ENCODE data around the gene OR10K1. TPM values are rescaled to one million over a fixed set of nuclear protein-coding genes. Genes with fewer than 3 reads are reported as not detected.

The OR10K1 gene
- total RNA-seq, 1 experiment from 2014 or later, result not detected

DNA sequence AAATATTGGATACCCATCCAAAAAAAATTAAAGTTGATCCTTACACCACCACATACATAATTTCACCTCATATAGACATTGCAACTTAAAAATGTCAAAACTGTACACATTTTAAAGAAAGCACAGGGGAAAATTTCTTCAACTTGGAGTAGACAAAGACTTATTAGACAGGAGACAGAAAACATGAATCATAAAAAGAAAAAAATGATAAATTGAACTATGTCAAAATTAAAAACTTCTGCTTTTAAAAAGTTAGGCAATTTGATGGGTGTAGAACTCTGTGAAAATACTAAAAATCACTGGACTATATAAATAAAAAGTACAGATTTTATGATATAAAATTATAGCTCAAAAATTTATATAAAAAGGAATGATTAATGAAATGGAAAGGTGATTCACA is 4.4 kb upstream of the OR10K1 start:
- no peak overlapping the region for H3K9ac ChIP-seq (ENCODE audit: low read length)
- no peak for ATAC-seq
- no peak overlapping the region for H3K4me3 ChIP-seq (replicated peaks in 1 of 2; ENCODE audit: low read depth in 1 of 2, low read length in 2 of 2)
- H3K27me3 ChIP-seq (ENCODE audit: insufficient read depth, low read length), result no peaks in the 10 kb centered on the region
- intact Hi-C loops (cut with micrococcal nuclease), result no loop called here
- H3K36me3 ChIP-seq (ENCODE audit: control insufficient read depth in 1 of 2, insufficient read depth in 2 of 2, low read length in 2 of 2), result no peaks in the 10 kb centered on the region
- BruUV-seq (replicated peaks), result no TSS peak
- no peaks in the 10 kb centered on the region for H3K79me2 ChIP-seq (ENCODE audit: insufficient read depth, low read length)
- H3K4me2 ChIP-seq (ENCODE audit: low read length), result no peak overlapping the region
- H2AFZ ChIP-seq (ENCODE audit: low read depth, low read length, poor library complexity, severe bottlenecking), result no peak overlapping the region
- H4K20me1 ChIP-seq (ENCODE audit: insufficient read depth), result no peaks in the 10 kb centered on the region
- H3K9me2 ChIP-seq (ENCODE audit: insufficient read depth), result no peaks in the 10 kb centered on the region
- TF ChIP-seq POLR2AphosphoS5 (IDR thresholded peaks at IDR 0.05; ENCODE audit: low read depth, low read length) (no peak), EGR1 (IDR thresholded peaks at IDR 0.05; ENCODE audit: low read depth) (no peak), ELF1 (IDR thresholded peaks at IDR 0.05; ENCODE audit: borderline replicate concordance, low read depth) (no peak), CEBPB (IDR thresholded peaks at IDR 0.05; ENCODE audit: low read depth) (no peak), SP1 (IDR thresholded peaks at IDR 0.05; ENCODE audit: low read depth) (no peak), TCF7L2 (IDR thresholded peaks at IDR 0.05; ENCODE audit: borderline replicate concordance, extremely low read depth, insufficient read depth, insufficient read length) (no peak), ZFX (IDR thresholded peaks at IDR 0.05) (no peak), FOSL1 (IDR thresholded peaks at IDR 0.05; ENCODE audit: low read depth) (no peak), SRF (IDR thresholded peaks at IDR 0.05; ENCODE audit: low read depth) (no peak), EZH2phosphoT487 (IDR thresholded peaks at IDR 0.05; ENCODE audit: borderline replicate concordance) (no peak), RAD21 (IDR thresholded peaks at IDR 0.05; ENCODE audit: low read depth) (no peak), CBX3 (IDR thresholded peaks at IDR 0.05; ENCODE audit: low read depth) (no peak), POLR2A (IDR thresholded peaks at IDR 0.05; ENCODE audit: borderline replicate concordance, extremely low read depth, insufficient read depth, insufficient read length) (no peak), EZH2 (IDR thresholded peaks at IDR 0.05) (no peak), JUND (IDR thresholded peaks at IDR 0.05) (no peak), ZNF274 (IDR thresholded peaks at IDR 0.05; ENCODE audit: low read depth, low read length) (no peak), YY1 (IDR thresholded peaks at IDR 0.05; ENCODE audit: extremely low read depth, insufficient replicate concordance, low read depth, low read length) (no peak)
- TF ChIP-seq, protein P1, sequence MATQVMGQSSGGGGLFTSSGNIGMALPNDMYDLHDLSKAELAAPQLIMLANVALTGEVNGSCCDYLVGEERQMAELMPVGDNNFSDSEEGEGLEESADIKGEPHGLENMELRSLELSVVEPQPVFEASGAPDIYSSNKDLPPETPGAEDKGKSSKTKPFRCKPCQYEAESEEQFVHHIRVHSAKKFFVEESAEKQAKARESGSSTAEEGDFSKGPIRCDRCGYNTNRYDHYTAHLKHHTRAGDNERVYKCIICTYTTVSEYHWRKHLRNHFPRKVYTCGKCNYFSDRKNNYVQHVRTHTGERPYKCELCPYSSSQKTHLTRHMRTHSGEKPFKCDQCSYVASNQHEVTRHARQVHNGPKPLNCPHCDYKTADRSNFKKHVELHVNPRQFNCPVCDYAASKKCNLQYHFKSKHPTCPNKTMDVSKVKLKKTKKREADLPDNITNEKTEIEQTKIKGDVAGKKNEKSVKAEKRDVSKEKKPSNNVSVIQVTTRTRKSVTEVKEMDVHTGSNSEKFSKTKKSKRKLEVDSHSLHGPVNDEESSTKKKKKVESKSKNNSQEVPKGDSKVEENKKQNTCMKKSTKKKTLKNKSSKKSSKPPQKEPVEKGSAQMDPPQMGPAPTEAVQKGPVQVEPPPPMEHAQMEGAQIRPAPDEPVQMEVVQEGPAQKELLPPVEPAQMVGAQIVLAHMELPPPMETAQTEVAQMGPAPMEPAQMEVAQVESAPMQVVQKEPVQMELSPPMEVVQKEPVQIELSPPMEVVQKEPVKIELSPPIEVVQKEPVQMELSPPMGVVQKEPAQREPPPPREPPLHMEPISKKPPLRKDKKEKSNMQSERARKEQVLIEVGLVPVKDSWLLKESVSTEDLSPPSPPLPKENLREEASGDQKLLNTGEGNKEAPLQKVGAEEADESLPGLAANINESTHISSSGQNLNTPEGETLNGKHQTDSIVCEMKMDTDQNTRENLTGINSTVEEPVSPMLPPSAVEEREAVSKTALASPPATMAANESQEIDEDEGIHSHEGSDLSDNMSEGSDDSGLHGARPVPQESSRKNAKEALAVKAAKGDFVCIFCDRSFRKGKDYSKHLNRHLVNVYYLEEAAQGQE (IDR thresholded peaks at IDR 0.05; ENCODE audit: low read depth), result no peak
- TF ChIP-seq, protein P2, sequence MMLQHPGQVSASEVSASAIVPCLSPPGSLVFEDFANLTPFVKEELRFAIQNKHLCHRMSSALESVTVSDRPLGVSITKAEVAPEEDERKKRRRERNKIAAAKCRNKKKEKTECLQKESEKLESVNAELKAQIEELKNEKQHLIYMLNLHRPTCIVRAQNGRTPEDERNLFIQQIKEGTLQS (IDR thresholded peaks at IDR 0.05), result no peak
- TF ChIP-seq, protein P3, sequence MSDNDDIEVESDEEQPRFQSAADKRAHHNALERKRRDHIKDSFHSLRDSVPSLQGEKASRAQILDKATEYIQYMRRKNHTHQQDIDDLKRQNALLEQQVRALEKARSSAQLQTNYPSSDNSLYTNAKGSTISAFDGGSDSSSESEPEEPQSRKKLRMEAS (IDR thresholded peaks at IDR 0.05), result no peak
- DNase-seq (ENCODE audit: low read depth, low spot score), result no peak
- H3K4me1 ChIP-seq (ENCODE audit: control insufficient read depth in 1 of 2, insufficient read depth in 2 of 2, low read length in 2 of 2), result no peaks in the 10 kb centered on the region
- ChIA-PET RAD21 (ENCODE audit: low non-redundant PET in 1 of 2, low total read pairs in 2 of 2, uncharacterized antibody in 2 of 2, unreplicated experiment in 2 of 2) (no interaction called here), POLR2A (no interaction called here), CTCF (no interaction called here)
- no peak overlapping the region for H3K27ac ChIP-seq (ENCODE audit: low read depth, low read length)
- H3K9me3 ChIP-seq (ENCODE audit: control insufficient read depth in 1 of 2, insufficient read depth in 1 of 2, low read depth in 1 of 2, low read length in 2 of 2), result no peaks in the 10 kb centered on the region

Measured in HCT116 (cell line).